ENCODE measurements around the gene NPAS3.

NPAS3 gene

GRCh38 chr14:33480887-33481184 lies 542.2 kb downstream of the NPAS3 start:
- no peak for DNase-seq (ENCODE audit: low spot score)

GRCh38 chr14:33483110-33483509 lies 544.4 kb downstream of the NPAS3 start:
- no peak for DNase-seq (ENCODE audit: low spot score)

GRCh38 chr14:33483541-33483940 lies 544.9 kb downstream of the NPAS3 start:
- DNase-seq (ENCODE audit: low spot score) = no peak

- DNase-seq (ENCODE audit: low spot score) = no peak
Observed at GRCh38 chr14:33484264-33484663, 545.6 kb downstream of the NPAS3 start.

- no peak for DNase-seq (ENCODE audit: low spot score)
Observed at GRCh38 chr14:33486332-33486890, 547.7 kb downstream of the NPAS3 start.

GRCh38 chr14:33488582-33488981 lies 549.9 kb downstream of the NPAS3 start:
- no peak for DNase-seq (ENCODE audit: low spot score)

- DNase-seq (ENCODE audit: low spot score) = no peak
Observed at GRCh38 chr14:33490555-33490954, 551.9 kb downstream of the NPAS3 start.

GRCh38 chr14:33491112-33491511 lies 552.4 kb downstream of the NPAS3 start:
- DNase-seq (ENCODE audit: low spot score) = no peak

GRCh38 chr14:33492491-33492890 lies 553.8 kb downstream of the NPAS3 start:
- DNase-seq (ENCODE audit: low spot score) = no peak

- no peak for DNase-seq (ENCODE audit: low spot score)
Observed at GRCh38 chr14:33493266-33493665, 554.6 kb downstream of the NPAS3 start.

- no peak for DNase-seq (ENCODE audit: low spot score)
Observed at GRCh38 chr14:33493990-33494389, 555.3 kb downstream of the NPAS3 start.

GRCh38 chr14:33499687-33500086 lies 561.0 kb downstream of the NPAS3 start:
- DNase-seq (ENCODE audit: low spot score) = no peak

- DNase-seq (ENCODE audit: low spot score) = no peak
Observed at GRCh38 chr14:33504246-33505099, 565.8 kb downstream of the NPAS3 start.

GRCh38 chr14:33505266-33505962 lies 566.7 kb downstream of the NPAS3 start:
- DNase-seq (ENCODE audit: low spot score) = no peak

GRCh38 chr14:33505963-33506329 lies 567.3 kb downstream of the NPAS3 start:
- no peak for DNase-seq (ENCODE audit: low spot score)

GRCh38 chr14:33508126-33509062 lies 569.7 kb downstream of the NPAS3 start:
- no peak for DNase-seq (ENCODE audit: low spot score)

GRCh38 chr14:33509454-33509853 lies 570.8 kb downstream of the NPAS3 start:
- DNase-seq (ENCODE audit: low spot score) = no peak

GRCh38 chr14:33510063-33510481 lies 571.4 kb downstream of the NPAS3 start:
- DNase-seq (ENCODE audit: low spot score) = no peak

- DNase-seq (ENCODE audit: low spot score) = no peak
Observed at GRCh38 chr14:33510991-33511390, 572.3 kb downstream of the NPAS3 start.

GRCh38 chr14:33511851-33512640 lies 573.4 kb downstream of the NPAS3 start:
- no peak for DNase-seq (ENCODE audit: low spot score)

GRCh38 chr14:33515441-33515840 lies 576.8 kb downstream of the NPAS3 start:
- DNase-seq (ENCODE audit: low spot score) = no peak
